ENCODE measurements around the gene PNPLA6.

PNPLA6 gene

GRCh38 chr19:7602935-7603497, 67.5 kb downstream of the PNPLA6 start:
- no peak for DNase-seq (ENCODE audit: low read depth)

DNA sequence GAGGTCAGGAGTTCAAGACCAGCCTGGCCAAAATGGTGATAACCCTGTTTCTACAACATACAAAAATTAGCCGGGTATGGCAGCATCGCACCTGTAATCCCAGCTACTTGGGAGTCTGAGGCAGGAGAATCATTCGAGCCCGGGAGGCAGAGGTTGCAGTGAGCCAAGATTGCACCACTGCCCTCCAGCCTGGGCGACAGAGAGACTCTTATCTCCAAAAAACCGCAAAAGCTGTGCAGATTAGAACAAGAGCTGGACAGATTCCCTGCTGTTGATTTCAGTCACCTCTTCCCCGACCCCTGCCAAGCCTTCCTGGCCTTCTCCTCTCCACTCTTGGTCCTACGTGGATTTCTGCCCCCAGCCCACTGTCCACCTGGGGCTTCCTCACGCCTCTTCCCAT, 68.4 kb downstream of the PNPLA6 start:
- DNase-seq (ENCODE audit: low read depth), result no peak

GRCh38 chr19:7605490-7606222, 70.1 kb downstream of the PNPLA6 start:
- no peak for DNase-seq (ENCODE audit: low read depth)

GRCh38 chr19:7606289-7606688, 70.8 kb downstream of the PNPLA6 start:
- no peak for DNase-seq (ENCODE audit: low read depth)

GRCh38 chr19:7607212-7607873, 71.8 kb downstream of the PNPLA6 start:
- no peak for DNase-seq (ENCODE audit: low read depth)

DNA sequence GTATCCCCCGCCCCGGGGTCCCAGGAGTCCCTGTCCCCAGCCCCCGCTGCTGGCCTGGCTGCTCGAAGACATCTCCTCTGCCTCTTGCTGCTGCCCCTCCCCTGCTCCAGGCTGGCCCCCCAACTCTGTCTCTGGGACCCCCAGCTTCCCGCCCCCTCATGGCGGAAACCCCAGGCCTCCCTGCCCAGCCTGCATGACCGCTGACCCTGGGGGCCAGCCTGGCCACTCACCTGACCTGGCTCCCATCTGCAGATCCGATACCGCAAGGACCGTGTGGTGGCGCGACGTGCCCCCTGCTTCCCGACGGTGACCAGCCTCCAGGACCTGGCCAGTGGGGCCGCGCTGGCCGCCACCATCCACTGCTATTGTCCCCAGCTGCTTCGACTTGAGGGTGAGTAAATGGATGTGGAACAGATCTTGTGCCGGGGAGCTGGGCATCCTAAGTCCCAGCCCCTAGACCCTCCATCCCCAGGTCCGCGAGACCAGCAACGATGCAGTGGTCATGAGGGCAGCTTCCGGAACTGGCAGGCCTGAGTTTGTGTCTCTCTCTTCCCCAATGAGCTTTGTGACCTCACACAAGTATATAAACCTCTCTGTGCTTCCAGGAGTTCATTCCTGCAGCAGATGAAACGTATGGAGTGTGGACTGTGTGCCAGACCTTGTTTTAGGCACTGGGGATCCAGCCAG, 72.5 kb downstream of the PNPLA6 start:
- no peak for DNase-seq (ENCODE audit: low read depth)

DNA sequence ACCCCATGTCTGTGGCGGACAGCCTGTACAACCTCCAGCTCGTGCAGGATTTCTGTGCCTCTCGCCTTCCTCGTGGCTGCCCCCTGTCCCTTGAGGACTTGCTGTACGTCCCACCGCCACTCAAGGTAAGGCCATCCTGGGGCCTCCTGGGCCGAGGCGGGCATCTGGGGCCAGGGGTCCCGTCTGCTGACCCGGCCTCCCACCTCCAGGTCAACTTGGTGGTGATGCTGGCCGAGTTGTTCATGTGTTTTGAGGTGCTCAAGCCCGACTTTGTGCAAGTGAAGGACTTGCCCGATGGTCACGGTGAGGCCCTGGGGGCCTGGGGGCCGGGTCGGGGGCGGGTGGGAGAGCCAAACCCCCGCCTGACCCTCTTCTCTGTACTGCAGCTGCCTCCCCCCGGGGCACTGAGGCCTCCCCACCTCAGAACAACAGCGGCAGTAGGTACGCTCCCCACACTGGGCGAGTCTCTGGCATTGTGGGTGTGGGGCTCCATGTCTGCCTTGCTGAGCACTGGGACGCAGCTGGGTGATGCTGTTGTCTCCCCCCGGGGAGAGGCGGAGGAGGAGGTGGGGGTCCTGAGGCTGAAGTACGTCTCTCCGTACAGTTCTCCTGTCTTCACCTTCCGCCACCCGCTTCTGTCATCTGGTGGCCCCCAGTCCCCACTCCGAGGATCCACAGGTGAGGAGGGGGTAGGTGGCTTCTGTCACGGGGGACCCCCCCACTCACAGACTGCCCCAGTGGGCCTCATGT, 75.1 kb downstream of the PNPLA6 start:
- DNase-seq (ENCODE audit: low read depth), result no peak
